Smooth muscle cell (in vitro differentiated cells): ENCODE results near the gene EHD3. TPM values are rescaled to one million over a fixed set of nuclear protein-coding genes. Genes with fewer than 3 reads are reported as not detected.

Experiments
- DNase-seq: peaks from one replicate; lab custom pipeline; 2025; ENCODE audit not compliant: unreplicated experiment; lab: John Stamatoyannopoulos, UW
- H2AFZ ChIP-seq: fragments of 200-600 bp; sonication (generic); 2 replicates; pipeline ENCODE4 v1.6.0; 2016; ENCODE audit warnings: antibody characterized with exemption, low read depth, mild to moderate bottlenecking
- H3F3A ChIP-seq: fragments of 200-600 bp; sonication (generic); 2 replicates; pipeline ENCODE4 v1.6.0; 2017; ENCODE audit warnings: antibody characterized with exemption, low read depth
- H3K27ac ChIP-seq: fragments of 200-600 bp; sonication (generic); 2 replicates; pipeline ENCODE4 v1.5.1; 2016; ENCODE audit warnings: low read depth, mild to moderate bottlenecking
- H3K27me3 ChIP-seq: fragments of 200-600 bp; sonication (generic); 2 replicates; pipeline ENCODE4 v1.6.1; 2016; ENCODE audit warnings: low read depth, mild to moderate bottlenecking
- H3K36me3 ChIP-seq: fragments of 200-600 bp; sonication (generic); 2 replicates; pipeline ENCODE4 v1.5.1; 2016; ENCODE audit warnings: low read depth
- H3K4me1 ChIP-seq: fragments of 200-600 bp; sonication (generic); 2 replicates; pipeline ENCODE4 v1.5.1; 2016; ENCODE audit warnings: low read depth
- H3K4me2 ChIP-seq: fragments of 200-600 bp; sonication (generic); 2 replicates; pipeline ENCODE4 v1.6.0; 2016; ENCODE audit warnings: mild to moderate bottlenecking
- H3K4me3 ChIP-seq: fragments of 200-600 bp; sonication (generic); 2 replicates; pipeline ENCODE4 v1.5.1; 2016; ENCODE audit warnings: mild to moderate bottlenecking
- H3K79me2 ChIP-seq: fragments of 200-600 bp; sonication (generic); 2 replicates; pipeline ENCODE4 v1.6.0; 2016; ENCODE audit warnings: low read depth, mild to moderate bottlenecking
- H3K9ac ChIP-seq: fragments of 200-600 bp; sonication (generic); 2 replicates; pipeline ENCODE4 v1.6.0; 2016; ENCODE audit warnings: low read depth
- H3K9me3 ChIP-seq: fragments of 200-600 bp; sonication (generic); replicated peaks from 2 replicates; pipeline ENCODE4 v1.5.1; 2016; ENCODE audit warnings: low read depth
- H4K20me1 ChIP-seq: fragments of 200-600 bp; sonication (generic); 2 replicates; pipeline ENCODE4 v1.6.0; 2016; ENCODE audit warnings: low read depth
- CTCF ChIP-seq: fragments of 200-600 bp; sonication (generic); IDR thresholded peaks from 2 replicates; pipeline ENCODE4 v1.5.1; 2017; ENCODE audit warnings: borderline replicate concordance, mild to moderate bottlenecking, antibody characterized with exemption; ENCODE audit not compliant: insufficient read depth, poor library complexity, severe bottlenecking
- WGBS: methylation state at CpG from one replicate; pipeline ENCODE4 v1.1.7; 2016; ENCODE audit warnings: low lambda C conversion rate; 5-methylcytosine and 5-hydroxymethylcytosine counted together
- polyA plus RNA-seq: library from polyadenylated mRNA; unstranded; fragments of >200 nt; fragmentation: Nextera tagmentation; extraction: Ambion mirVana; gene quantifications from 2 replicates; pipeline ENCODE4 v1.2.1, GENCODE V29; 2016
- small RNA-seq: library from RNA; depleted of rRNA; stranded (forward); fragments of <200 nt; gene quantifications from one replicate; pipeline ENCODE3, GENCODE V24; 2014
- total RNA-seq: library from RNA; depleted of rRNA; stranded (reverse); fragments of >200 nt; gene quantifications from 2 replicates; pipeline ENCODE4 v1.2.3, GENCODE V29; 2014

The EHD3 gene
- total and polyA plus RNA-seq, 2 experiments from 2014 or later, result 13.8 to 15.5 TPM

- no peak for TF ChIP-seq CTCF
- Histone ChIP-seq H4K20me1 (peaks cover 4% of the 10 kb centered on the region), H3K4me2 (peak overlapping the region; percentile 49), H3K4me3 (no peak overlapping the region), H3K9ac (no peak overlapping the region), H3K27me3 (no peaks in the 10 kb centered on the region), H3K27ac (peak overlapping the region; percentile 22), H2AFZ (no peak overlapping the region), H3K4me1 (peaks cover 4% of the 10 kb centered on the region), H3K9me3 (no peaks in the 10 kb centered on the region), H3K79me2 (no peaks in the 10 kb centered on the region), H3K36me3 (no peaks in the 10 kb centered on the region), H3F3A (peaks cover 4% of the 10 kb centered on the region)
- 51% methylated on average over 11 of the region's 11 CpGs for WGBS
- peak; percentile 6 for DNase-seq
Measured at GRCh38 chr2:31318361-31319336, 84.7 kb downstream of the EHD3 start.

Small RNAs within 50 kb of the gene (small RNA-seq; reads per million reads assigned to genes)
- gene RNA5SP90, result not detected

Other genes with a start within 250 kb of the EHD3 start
- 0.63 and 2.0 TPM in 2 replicates for gene GALNT14, start 95.7 kb upstream of the EHD3 start, total RNA-seq
- 1.0 TPM in 1 of 2 replicates, not detected in the other for gene GALNT14, start 95.7 kb upstream of the EHD3 start, polyA plus RNA-seq
- gene CAPN14, start 16.6 kb upstream of the EHD3 start, total RNA-seq, result 0.13 and 0.58 TPM in 2 replicates
- gene CAPN14, start 16.6 kb upstream of the EHD3 start, polyA plus RNA-seq, result 0.27 and 0.55 TPM in 2 replicates
- gene XDH, start 180.6 kb downstream of the EHD3 start, total RNA-seq, result 4.0 and 6.1 TPM in 2 replicates
- 0.37 and 2.0 TPM in 2 replicates for gene XDH, start 180.6 kb downstream of the EHD3 start, polyA plus RNA-seq